IPS-NIHi7 (cell line): ENCODE measurements around the gene PNMT.
"Not testable (repeated sequence)": the region's sequence is repeated elsewhere in the genome, so short reads cannot be mapped to it uniquely, and the experiment has no call there.

ENCODE experiments used
- DNase-seq: peaks from one replicate; pipeline ENCODE4 v3.0.0; 2012; ENCODE audit warnings: mixed read lengths; ENCODE audit errors: extremely low spot score

PNMT gene

GRCh38 chr17:39687546-39688474 lies 19.6 kb downstream of the PNMT start, which contains the start of gene PGAP3:
Gene PGAP3 (minus strand): TSS chr17:39688057. CDS start chr17:39688014, 43 bp downstream.
- peak; percentile 92 for DNase-seq

DNA sequence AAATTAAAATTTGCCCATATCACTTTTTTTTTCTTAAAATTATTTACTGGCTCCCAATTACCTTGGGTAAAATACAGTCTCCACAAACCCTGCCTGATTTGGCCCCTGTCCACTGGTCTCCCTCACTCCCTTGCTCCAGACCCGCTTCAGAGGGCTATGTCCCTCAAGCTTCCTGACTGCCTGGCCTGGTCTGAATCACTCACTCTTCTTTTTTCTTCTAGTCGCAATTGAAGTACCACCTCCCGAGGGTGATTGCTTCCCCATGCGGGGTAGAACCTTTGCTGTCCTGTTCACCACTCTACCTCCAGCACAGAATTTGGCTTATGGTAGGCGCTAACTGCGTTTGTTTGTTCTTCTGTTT lies 20.2 kb downstream of the PNMT start:
- no peak for DNase-seq

GRCh38 chr17:39688945-39689344 lies 20.7 kb downstream of the PNMT start:
- DNase-seq: no peak

DNA sequence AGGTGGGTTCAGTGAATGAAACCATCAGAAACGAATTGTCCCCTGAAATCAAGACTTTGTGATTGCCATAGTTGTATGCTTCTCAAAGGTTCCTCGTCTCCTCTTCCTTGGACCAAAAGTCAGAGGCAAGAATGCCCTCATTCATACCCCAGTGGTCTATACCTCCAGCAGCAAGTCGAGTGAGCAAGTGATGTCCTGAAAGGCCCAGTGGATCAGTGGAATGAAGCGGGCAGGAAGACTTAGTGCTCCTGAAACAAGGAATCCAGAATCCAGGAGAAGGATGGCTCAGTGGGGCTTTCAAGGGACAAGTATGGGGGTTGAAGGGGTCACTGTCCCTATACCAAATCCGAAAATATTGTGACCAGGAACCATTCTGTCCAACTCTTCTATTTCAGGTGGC lies 26.3 kb downstream of the PNMT start:
- DNase-seq: no peak

GRCh38 chr17:39695089-39695474 lies 26.8 kb downstream of the PNMT start:
- DNase-seq: no peak

DNA sequence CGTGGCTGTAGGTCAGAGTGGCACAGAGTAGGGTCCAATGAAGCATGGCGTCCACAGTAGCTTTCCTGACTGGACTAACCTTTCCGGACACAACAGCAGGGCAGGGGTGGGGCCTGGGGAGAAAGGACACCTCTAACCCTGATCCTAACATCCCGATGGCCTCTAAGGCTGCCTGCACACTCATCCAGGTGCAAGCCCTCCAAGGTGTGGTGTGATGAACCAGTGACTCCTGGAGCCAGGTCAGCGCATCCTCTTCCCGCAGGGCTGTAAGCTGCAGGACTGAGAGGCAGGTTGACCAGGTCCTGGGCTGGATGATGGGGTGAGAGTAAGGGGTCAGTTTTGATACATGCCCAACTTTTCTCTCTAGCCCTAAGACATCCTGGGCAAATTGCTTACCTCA lies 28.5 kb downstream of the PNMT start:
- no peak for DNase-seq

- DNase-seq: no peak
Measured at GRCh38 chr17:39697961-39698360, 29.7 kb downstream of the PNMT start.

DNA sequence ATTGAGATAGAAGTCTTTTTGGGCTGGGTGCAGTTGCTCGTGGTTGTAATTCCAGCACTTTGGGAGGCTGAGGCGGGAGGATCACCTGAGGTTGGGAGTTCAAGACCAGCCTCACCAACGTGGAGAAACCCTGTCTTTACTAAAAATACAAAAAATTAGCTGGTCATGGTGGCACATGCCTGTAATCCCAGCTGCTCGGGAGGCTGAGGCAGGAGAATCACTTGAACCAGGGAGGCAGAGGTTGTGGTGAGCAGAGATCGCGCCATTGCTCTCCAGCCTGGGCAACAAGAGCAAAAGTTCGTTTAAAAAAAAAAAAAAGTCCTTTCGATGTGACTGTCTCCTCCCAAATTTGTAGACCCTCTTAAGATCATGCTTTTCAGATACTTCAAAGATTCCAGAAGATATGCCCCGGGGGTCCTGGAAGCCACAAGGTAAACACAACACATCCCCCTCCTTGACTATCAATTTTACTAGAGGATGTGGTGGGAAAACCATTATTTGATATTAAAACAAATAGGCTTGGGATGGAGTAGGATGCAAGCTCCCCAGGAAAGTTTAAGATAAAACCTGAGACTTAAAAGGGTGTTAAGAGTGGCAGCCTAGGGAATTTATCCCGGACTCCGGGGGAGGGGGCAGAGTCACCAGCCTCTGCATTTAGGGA lies 31.0 kb downstream of the PNMT start:
- DNase-seq: not testable (repeated sequence)

- DNase-seq: peak; percentile 74
Measured at GRCh38 chr17:39699818-39700147, 31.5 kb downstream of the PNMT start, which contains the start of gene ERBB2. Gene ERBB2 (plus strand): TSS chr17:39700064. CDS start chr17:39700239, 175 bp downstream.

DNA sequence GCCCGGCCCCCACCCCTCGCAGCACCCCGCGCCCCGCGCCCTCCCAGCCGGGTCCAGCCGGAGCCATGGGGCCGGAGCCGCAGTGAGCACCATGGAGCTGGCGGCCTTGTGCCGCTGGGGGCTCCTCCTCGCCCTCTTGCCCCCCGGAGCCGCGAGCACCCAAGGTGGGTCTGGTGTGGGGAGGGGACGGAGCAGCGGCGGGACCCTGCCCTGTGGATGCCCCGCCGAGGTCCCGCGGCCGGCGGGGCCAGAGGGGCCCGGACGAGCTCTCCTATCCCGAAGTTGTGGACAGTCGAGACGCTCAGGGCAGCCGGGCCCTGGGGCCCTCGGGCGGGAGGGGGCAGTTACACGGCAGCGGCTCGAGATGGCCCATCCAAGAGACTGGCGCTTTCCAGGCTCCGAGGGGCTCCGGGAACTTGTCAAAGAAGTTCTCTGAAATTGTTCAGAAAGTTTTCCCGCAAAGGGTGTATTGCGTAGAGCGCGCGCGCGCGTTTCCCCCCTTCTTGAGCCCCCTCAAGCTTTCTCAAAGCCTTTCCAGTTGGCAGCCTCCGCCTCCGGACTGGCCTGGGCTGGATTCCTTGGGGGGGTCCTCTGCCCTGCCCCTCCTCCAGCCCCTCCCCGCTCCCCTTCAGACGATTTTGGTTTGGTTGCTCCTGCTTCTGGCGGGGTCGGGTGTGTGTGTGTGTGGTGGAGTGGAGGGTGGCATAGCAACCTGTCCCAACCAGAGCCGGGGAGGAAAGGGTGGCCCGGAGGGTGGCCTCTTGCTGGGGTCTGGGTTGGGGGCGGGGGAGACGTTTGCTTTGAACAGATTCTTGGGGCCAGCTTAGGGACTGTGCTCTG lies 32.1 kb downstream of the PNMT start:
- no peak for DNase-seq

- DNase-seq: no peak
Measured at GRCh38 chr17:39701012-39701783, 32.9 kb downstream of the PNMT start.

- no peak for DNase-seq
Measured at GRCh38 chr17:39701784-39702422, 33.6 kb downstream of the PNMT start.

DNA sequence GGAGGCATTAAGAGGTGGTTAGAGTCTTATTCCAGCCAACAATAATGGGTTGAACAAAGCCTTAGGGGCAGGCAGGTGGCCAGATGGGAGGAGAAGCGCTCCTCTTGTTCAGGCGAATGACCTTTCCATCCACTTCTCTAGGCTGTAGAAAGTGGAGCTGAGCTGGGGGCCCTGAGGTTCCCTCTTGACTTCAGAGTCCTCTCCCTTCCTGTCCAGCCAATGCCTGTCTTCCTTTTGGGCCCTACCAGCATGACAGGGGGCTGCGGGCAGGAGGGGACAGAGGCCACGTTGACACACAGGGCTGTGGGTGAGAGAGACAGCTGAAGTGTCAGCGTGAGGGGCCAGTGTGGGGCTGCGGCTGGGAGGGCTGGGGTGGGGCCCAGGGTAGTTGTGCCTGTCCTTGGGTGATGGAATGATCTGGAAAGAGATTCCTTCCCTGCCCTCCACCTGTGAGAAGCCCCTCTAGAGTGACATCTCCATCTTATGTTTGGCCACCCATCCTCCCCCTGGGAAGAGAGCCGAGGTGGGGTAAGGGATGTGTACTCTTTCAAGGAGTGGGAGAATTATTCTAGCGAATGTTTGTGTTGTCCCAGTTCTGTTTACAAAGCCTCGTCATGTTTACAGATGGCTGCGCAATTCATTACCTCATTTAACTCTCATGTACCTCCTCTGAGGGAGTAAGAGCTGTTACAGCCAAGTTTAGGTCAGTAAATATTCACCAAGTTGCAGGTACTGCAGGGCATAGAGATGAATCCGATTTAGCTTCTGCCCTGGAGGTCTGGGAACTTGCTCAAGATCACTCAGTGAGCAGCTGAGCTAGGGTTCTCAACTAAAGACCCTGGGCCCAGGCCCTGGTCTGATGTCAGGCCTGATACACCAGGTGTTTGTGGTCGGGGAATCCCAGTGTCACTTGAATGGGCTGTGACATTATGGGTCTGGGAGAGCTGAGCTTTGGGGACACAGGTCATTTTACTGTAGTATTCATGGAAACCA lies 34.9 kb downstream of the PNMT start:
- no peak for DNase-seq

DNA sequence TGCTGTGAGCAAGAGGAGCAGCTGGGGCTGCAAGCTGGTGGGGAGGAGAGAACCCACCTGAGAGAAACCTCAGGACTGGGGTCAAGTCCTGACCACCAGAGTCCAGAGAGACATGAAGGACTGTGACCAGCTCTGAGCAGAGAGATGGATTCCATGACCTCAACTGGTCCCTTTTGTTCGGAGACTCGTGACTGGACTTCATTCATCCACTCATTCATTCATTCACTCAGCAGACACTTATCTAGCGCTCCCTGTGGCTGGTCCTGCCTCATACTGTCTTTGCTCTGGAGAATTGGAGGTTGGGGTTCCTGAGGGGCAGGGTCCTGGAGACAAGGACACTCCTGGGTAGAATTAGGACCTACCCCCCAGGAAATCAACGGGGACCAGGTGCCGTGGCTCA lies 35.7 kb downstream of the PNMT start:
- DNase-seq: no peak

GRCh38 chr17:39704821-39705551 lies 36.7 kb downstream of the PNMT start:
- DNase-seq: peak; percentile 51

DNA sequence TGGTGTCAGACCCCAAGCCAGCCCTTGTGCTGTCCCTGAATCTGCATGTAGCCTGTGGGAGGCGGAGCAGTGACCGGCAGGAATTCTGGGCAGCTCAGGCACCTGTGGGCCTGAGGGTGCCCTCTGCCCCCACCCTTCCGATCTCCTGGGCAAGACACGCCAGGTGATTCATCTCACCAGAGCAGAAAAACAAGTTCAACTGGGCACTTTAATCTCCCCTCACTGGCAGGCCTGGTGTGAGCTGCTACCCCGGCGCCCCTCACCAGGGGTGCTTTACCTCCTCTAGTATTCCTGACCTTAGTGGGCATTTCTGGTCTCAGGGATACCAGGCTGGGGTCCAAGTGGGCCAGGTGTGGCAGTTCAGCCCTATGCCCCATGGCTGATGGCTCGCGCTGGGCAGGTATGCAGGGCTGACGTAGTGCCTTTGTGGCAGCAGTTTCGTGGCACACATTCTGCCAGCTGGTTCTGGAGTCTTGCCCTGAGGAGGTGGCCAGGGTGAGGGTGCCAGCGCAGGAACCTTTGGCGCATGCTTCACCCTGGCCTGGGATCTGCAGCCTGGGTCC lies 37.6 kb downstream of the PNMT start:
- DNase-seq: no peak

GRCh38 chr17:39706383-39706782 lies 38.1 kb downstream of the PNMT start:
- no peak for DNase-seq

DNA sequence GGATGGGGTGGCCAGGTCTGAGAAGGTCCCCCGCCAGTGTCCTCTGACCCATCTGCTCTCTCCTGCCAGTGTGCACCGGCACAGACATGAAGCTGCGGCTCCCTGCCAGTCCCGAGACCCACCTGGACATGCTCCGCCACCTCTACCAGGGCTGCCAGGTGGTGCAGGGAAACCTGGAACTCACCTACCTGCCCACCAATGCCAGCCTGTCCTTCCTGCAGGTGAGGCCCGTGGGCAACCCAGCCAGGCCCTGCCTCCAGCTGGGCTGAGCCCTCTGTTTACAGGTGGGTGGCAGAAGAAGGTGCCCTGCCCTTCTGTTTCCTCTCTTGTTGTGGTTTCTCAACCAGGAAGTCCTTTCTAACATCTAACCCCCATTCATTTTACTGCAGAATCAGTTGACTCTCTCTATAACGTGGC lies 38.7 kb downstream of the PNMT start:
- no peak for DNase-seq
